HG03565 (cell line): Measurements from ENCODE around the gene ENOX2.
"Not testable (repeated sequence)": the region's sequence is repeated elsewhere in the genome, so short reads cannot be mapped to it uniquely, and the experiment has no call there.

Source experiments
- ATAC-seq: cut with Tn5 transposase; IDR thresholded peaks from one replicate; pipeline ENCODE4 v1.9.1; 2021; ENCODE audit warnings: mild to moderate bottlenecking, moderate library complexity; ENCODE audit not compliant: unreplicated experiment

ENOX2 gene

GRCh38 chrX:130769835-130770234 is 133.2 kb downstream of the ENOX2 start:
- ATAC-seq = no peak

- ATAC-seq = no peak
Observed at GRCh38 chrX:130758072-130758471, 144.9 kb downstream of the ENOX2 start.

GRCh38 chrX:130756233-130756632 is 146.8 kb downstream of the ENOX2 start:
- ATAC-seq = no peak

GRCh38 chrX:130754353-130754752 is 148.7 kb downstream of the ENOX2 start:
- ATAC-seq = no peak

GRCh38 chrX:130746709-130747342 is 156.2 kb downstream of the ENOX2 start:
- ATAC-seq = no peak

GRCh38 chrX:130746077-130746476 is 156.9 kb downstream of the ENOX2 start:
- ATAC-seq = no peak

GRCh38 chrX:130741584-130741983 is 161.4 kb downstream of the ENOX2 start:
- ATAC-seq = no peak

- no peak for ATAC-seq
Observed at GRCh38 chrX:130741151-130741550, 161.9 kb downstream of the ENOX2 start.

- no peak for ATAC-seq
Observed at GRCh38 chrX:130738638-130739195, 164.3 kb downstream of the ENOX2 start.

- no peak for ATAC-seq
Observed at GRCh38 chrX:130734713-130735112, 168.3 kb downstream of the ENOX2 start.

- no peak for ATAC-seq
Observed at GRCh38 chrX:130728208-130728607, 174.8 kb downstream of the ENOX2 start.

GRCh38 chrX:130726661-130727060 is 176.3 kb downstream of the ENOX2 start:
- no peak for ATAC-seq

GRCh38 chrX:130725519-130725918 is 177.5 kb downstream of the ENOX2 start:
- ATAC-seq = no peak

GRCh38 chrX:130719413-130719812 is 183.6 kb downstream of the ENOX2 start:
- no peak for ATAC-seq

- ATAC-seq = no peak
Observed at GRCh38 chrX:130718137-130718536, 184.9 kb downstream of the ENOX2 start.

GRCh38 chrX:130716781-130717413 is 186.1 kb downstream of the ENOX2 start:
- ATAC-seq = no peak

GRCh38 chrX:130716346-130716745 is 186.7 kb downstream of the ENOX2 start:
- no peak for ATAC-seq

- ATAC-seq = no peak
Observed at GRCh38 chrX:130715299-130715698, 187.7 kb downstream of the ENOX2 start.

- ATAC-seq = no peak
Observed at GRCh38 chrX:130714665-130715064, 188.3 kb downstream of the ENOX2 start.

- ATAC-seq = no peak
Observed at GRCh38 chrX:130714135-130714534, 188.9 kb downstream of the ENOX2 start.

GRCh38 chrX:130709178-130709577 is 193.8 kb downstream of the ENOX2 start:
- ATAC-seq = not testable (repeated sequence)

GRCh38 chrX:130705591-130705990 is 197.4 kb downstream of the ENOX2 start:
- no peak for ATAC-seq
